ENCODE data around the gene IFI27L1. TPM values are rescaled to one million over a fixed set of nuclear protein-coding genes. Genes with fewer than 3 reads are reported as not detected.

Gene IFI27L1
- polyA plus RNA-seq, 1 donor (not counting 4 experiments of a cell fraction or from before 2014, with no cell fraction given) = 17.4 TPM

- no peaks in the 10 kb centered on the region for H3K9me1 ChIP-seq (ENCODE audit: control insufficient read depth, extremely low read depth, insufficient read depth, low read length)
- H3K4me1 ChIP-seq (ENCODE audit: control insufficient read depth, extremely low read depth, insufficient read depth, low read length) = no peaks in the 10 kb centered on the region
- no peaks in the 10 kb centered on the region for H4K20me1 ChIP-seq (ENCODE audit: control insufficient read depth, extremely low read depth, insufficient read depth, low read length)
- no peak overlapping the region for H3K4me2 ChIP-seq (ENCODE audit: control insufficient read depth, extremely low read depth, insufficient read depth, low read depth, low read length)
- no peak overlapping the region for H3K4me3 ChIP-seq (ENCODE audit: control insufficient read depth in 2 of 3, extremely low read depth in 1 of 3, insufficient read depth in 2 of 3, low read depth in 1 of 3, low read length in 3 of 3)
- FAIRE-seq (no peak), DNase-seq (ENCODE audit: low read depth, low spot score) (no peak)
- H3K36me3 ChIP-seq (ENCODE audit: control insufficient read depth in 2 of 2, extremely low read depth in 1 of 2, insufficient read depth in 2 of 2, low read length in 2 of 2) = peaks cover 38 to 68% of the 10 kb centered on the region in 2 experiments
- dilution Hi-C loops (cut with MboI; ENCODE audit: extremely low pct_ligation_motif_present, low sequenced_read_pairs) = no loop called here
- TF ChIP-seq CTCF (optimal IDR thresholded peaks at IDR 0.05 in 1 of 3, IDR thresholded peaks at IDR 0.05 in 1 of 3, conservative IDR thresholded peaks at IDR 0.05 in 1 of 3; ENCODE audit: extremely low read depth in 1 of 3, insufficient read depth in 2 of 3, low read length in 3 of 3) (no peak), EZH2 (IDR thresholded peaks at IDR 0.05; ENCODE audit: low read length) (no peak)
- H3K9me3 ChIP-seq (ENCODE audit: control insufficient read depth, low read depth, low read length) = no peaks in the 10 kb centered on the region
- no peak overlapping the region for H2AFZ ChIP-seq (ENCODE audit: control insufficient read depth, low read length)
- no peak overlapping the region for H3K9ac ChIP-seq (ENCODE audit: control insufficient read depth, extremely low read depth, insufficient read depth, low read length)
- no peaks in the 10 kb centered on the region for H3K27me3 ChIP-seq (ENCODE audit: control insufficient read depth, extremely low read depth, insufficient read depth, low read length)
- H3K79me2 ChIP-seq (ENCODE audit: control insufficient read depth, insufficient read depth, low read length) = no peaks in the 10 kb centered on the region
- H3K27ac ChIP-seq (ENCODE audit: control insufficient read depth, insufficient read depth, low read length) = no peak overlapping the region
These were observed 28.4 kb upstream of the IFI27L1 start for GRCh38 chr14:94052662-94053061.

- Histone ChIP-seq H3K4me3 (ENCODE audit: control insufficient read depth in 2 of 3, extremely low read depth in 1 of 3, insufficient read depth in 2 of 3, low read depth in 1 of 3, low read length in 3 of 3) (no peak overlapping the region), H3K9me3 (ENCODE audit: control insufficient read depth, low read depth, low read length) (no peaks in the 10 kb centered on the region), H3K4me2 (ENCODE audit: control insufficient read depth, extremely low read depth, insufficient read depth, low read depth, low read length) (no peak overlapping the region), H3K4me1 (ENCODE audit: control insufficient read depth, extremely low read depth, insufficient read depth, low read length) (no peaks in the 10 kb centered on the region), H4K20me1 (ENCODE audit: control insufficient read depth, extremely low read depth, insufficient read depth, low read length) (no peaks in the 10 kb centered on the region), H3K27ac (ENCODE audit: control insufficient read depth, insufficient read depth, low read length) (no peak overlapping the region), H3K36me3 (ENCODE audit: control insufficient read depth in 2 of 2, extremely low read depth in 1 of 2, insufficient read depth in 2 of 2, low read length in 2 of 2) (peaks cover 36 to 58% of the 10 kb centered on the region in 2 experiments), H3K27me3 (ENCODE audit: control insufficient read depth, extremely low read depth, insufficient read depth, low read length) (no peaks in the 10 kb centered on the region), H2AFZ (ENCODE audit: control insufficient read depth, low read length) (no peak overlapping the region), H3K79me2 (ENCODE audit: control insufficient read depth, insufficient read depth, low read length) (peaks cover 2% of the 10 kb centered on the region), H3K9ac (ENCODE audit: control insufficient read depth, extremely low read depth, insufficient read depth, low read length) (no peak overlapping the region), H3K9me1 (ENCODE audit: control insufficient read depth, extremely low read depth, insufficient read depth, low read length) (no peaks in the 10 kb centered on the region)
- FAIRE-seq = no peak
- no peak for DNase-seq (ENCODE audit: low read depth, low spot score)
- dilution Hi-C loops (cut with MboI; ENCODE audit: extremely low pct_ligation_motif_present, low sequenced_read_pairs) = no loop called here
- no peak for TF ChIP-seq EZH2 (IDR thresholded peaks at IDR 0.05; ENCODE audit: low read length)
- TF ChIP-seq CTCF (optimal IDR thresholded peaks at IDR 0.05 in 1 of 3, IDR thresholded peaks at IDR 0.05 in 1 of 3, conservative IDR thresholded peaks at IDR 0.05 in 1 of 3; ENCODE audit: extremely low read depth in 1 of 3, insufficient read depth in 2 of 3, low read length in 3 of 3) = no peak
These were observed 26.7 kb upstream of the IFI27L1 start for GRCh38 chr14:94054401-94054800.

All from keratinocyte (primary cell).